ENCODE results near the gene SMIM33. TPM values are rescaled to one million over a fixed set of nuclear protein-coding genes. Genes with fewer than 3 reads are reported as not detected.

The SMIM33 gene
- total RNA-seq, 4 donors from 2014 or later: 0.55 to 0.64 TPM; not detected in 2

- H3K36me3 ChIP-seq: no peaks in the 10 kb centered on the region
- in situ Hi-C loops (cut with MboI; ENCODE audit: low pct_ligation_motif_present in 1 of 4, low pct_unique_long_range_greater_than_20kb in 1 of 4, low sequenced_read_pairs in 3 of 4): no loop called here
- intact Hi-C loops (cut with DNase I; ENCODE audit: low total_unique reads): no loop called here
- TF ChIP-seq, protein P1, sequence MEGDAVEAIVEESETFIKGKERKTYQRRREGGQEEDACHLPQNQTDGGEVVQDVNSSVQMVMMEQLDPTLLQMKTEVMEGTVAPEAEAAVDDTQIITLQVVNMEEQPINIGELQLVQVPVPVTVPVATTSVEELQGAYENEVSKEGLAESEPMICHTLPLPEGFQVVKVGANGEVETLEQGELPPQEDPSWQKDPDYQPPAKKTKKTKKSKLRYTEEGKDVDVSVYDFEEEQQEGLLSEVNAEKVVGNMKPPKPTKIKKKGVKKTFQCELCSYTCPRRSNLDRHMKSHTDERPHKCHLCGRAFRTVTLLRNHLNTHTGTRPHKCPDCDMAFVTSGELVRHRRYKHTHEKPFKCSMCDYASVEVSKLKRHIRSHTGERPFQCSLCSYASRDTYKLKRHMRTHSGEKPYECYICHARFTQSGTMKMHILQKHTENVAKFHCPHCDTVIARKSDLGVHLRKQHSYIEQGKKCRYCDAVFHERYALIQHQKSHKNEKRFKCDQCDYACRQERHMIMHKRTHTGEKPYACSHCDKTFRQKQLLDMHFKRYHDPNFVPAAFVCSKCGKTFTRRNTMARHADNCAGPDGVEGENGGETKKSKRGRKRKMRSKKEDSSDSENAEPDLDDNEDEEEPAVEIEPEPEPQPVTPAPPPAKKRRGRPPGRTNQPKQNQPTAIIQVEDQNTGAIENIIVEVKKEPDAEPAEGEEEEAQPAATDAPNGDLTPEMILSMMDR (IDR thresholded peaks at IDR 0.05): no peak
- TF ChIP-seq EP300 (IDR thresholded peaks at IDR 0.05; ENCODE audit: low read depth) (no peak), POLR2AphosphoS5 (IDR thresholded peaks at IDR 0.05) (no peak), POLR2A (IDR thresholded peaks at IDR 0.05) (no peak)
- H3K9me3 ChIP-seq: no peaks in the 10 kb centered on the region
- no peaks in the 10 kb centered on the region for H3K27me3 ChIP-seq
- peak; percentile 25 for DNase-seq
- peak overlapping the region in 3 of 4 donors; percentile 2 to 50 (median 30) for H3K27ac ChIP-seq
- 75 to 86% methylated on average over 3 of the region's 3 CpGs for WGBS, 2 donors (ENCODE audit: low coverage in 1 of 2)
- peaks cover 0 to 10% (median 4%) of the 10 kb centered on the region in 4 donors for H3K4me1 ChIP-seq
- no peak overlapping the region for H3K4me3 ChIP-seq
Observed at GRCh38 chr5:139488260-139488659, 17.5 kb downstream of the SMIM33 start.

- intact Hi-C loops (cut with DNase I; ENCODE audit: low total_unique reads): no loop called here
- Histone ChIP-seq H3K9me3 (no peaks in the 10 kb centered on the region), H3K4me3 (no peak overlapping the region), H3K27ac (no peak overlapping the region), H3K4me1 (peaks cover 0 to 11% (median 4%) of the 10 kb centered on the region in 4 donors), H3K27me3 (no peaks in the 10 kb centered on the region), H3K36me3 (no peaks in the 10 kb centered on the region)
- in situ Hi-C loops (cut with MboI; ENCODE audit: low pct_ligation_motif_present in 1 of 4, low pct_unique_long_range_greater_than_20kb in 1 of 4, low sequenced_read_pairs in 3 of 4): no loop called here
- 6 to 39% methylated on average over 4 to 6 of the region's 6 CpGs for WGBS, 2 donors (ENCODE audit: low coverage in 1 of 2)
- TF ChIP-seq, protein P1 (IDR thresholded peaks at IDR 0.05): no peak
- no peak for TF ChIP-seq POLR2A (IDR thresholded peaks at IDR 0.05)
- no peak for TF ChIP-seq EP300 (IDR thresholded peaks at IDR 0.05; ENCODE audit: low read depth)
- TF ChIP-seq POLR2AphosphoS5 (IDR thresholded peaks at IDR 0.05): no peak
- DNase-seq: no peak
Observed at GRCh38 chr5:139492700-139493192, 21.9 kb downstream of the SMIM33 start.

GRCh38 chr5:139494256-139494655 is 23.5 kb downstream of the SMIM33 start:
- 67 to 83% methylated on average over 1 to 3 of the region's 3 CpGs for WGBS, 2 donors (ENCODE audit: low coverage in 1 of 2)

GRCh38 chr5:139494832-139495231 is 24.0 kb downstream of the SMIM33 start:
- in situ Hi-C loops (cut with MboI; ENCODE audit: low pct_ligation_motif_present in 1 of 4, low pct_unique_long_range_greater_than_20kb in 1 of 4, low sequenced_read_pairs in 3 of 4) (no loop called here), intact Hi-C loops (cut with DNase I; ENCODE audit: low total_unique reads) (no loop called here)
- Histone ChIP-seq H3K4me3 (no peak overlapping the region), H3K27ac (no peak overlapping the region), H3K9me3 (no peaks in the 10 kb centered on the region), H3K27me3 (no peaks in the 10 kb centered on the region), H3K36me3 (no peaks in the 10 kb centered on the region), H3K4me1 (peaks cover 0 to 11% (median 4%) of the 10 kb centered on the region in 4 donors)
- no peak for DNase-seq
- TF ChIP-seq EP300 (IDR thresholded peaks at IDR 0.05; ENCODE audit: low read depth) (no peak), POLR2AphosphoS5 (IDR thresholded peaks at IDR 0.05) (no peak), POLR2A (IDR thresholded peaks at IDR 0.05) (no peak)
- TF ChIP-seq, protein P1 (IDR thresholded peaks at IDR 0.05): no peak

More at GRCh38 chr5:139494256-139494655, 23.5 kb downstream of the SMIM33 start:
- in situ Hi-C loops (cut with MboI; ENCODE audit: low pct_ligation_motif_present in 1 of 4, low pct_unique_long_range_greater_than_20kb in 1 of 4, low sequenced_read_pairs in 3 of 4): no loop called here
- Histone ChIP-seq H3K4me1 (peaks cover 0 to 11% (median 4%) of the 10 kb centered on the region in 4 donors), H3K4me3 (no peak overlapping the region), H3K27me3 (no peaks in the 10 kb centered on the region), H3K36me3 (no peaks in the 10 kb centered on the region), H3K27ac (no peak overlapping the region), H3K9me3 (no peaks in the 10 kb centered on the region)
- intact Hi-C loops (cut with DNase I; ENCODE audit: low total_unique reads): no loop called here
- no peak for DNase-seq
- no peak for TF ChIP-seq EP300 (IDR thresholded peaks at IDR 0.05; ENCODE audit: low read depth)
- TF ChIP-seq POLR2A (IDR thresholded peaks at IDR 0.05): no peak
- TF ChIP-seq POLR2AphosphoS5 (IDR thresholded peaks at IDR 0.05): no peak
- TF ChIP-seq, protein P1 (IDR thresholded peaks at IDR 0.05): no peak
